Stimulated activated effector memory CD8-positive, alpha-beta T cell treated with anti-CD3 and anti-CD28 coated beads, Interleukin-12 subunit alpha, Interleukin-12 subunit beta, amount 100 ng/mL, for 72 hours (primary cell): ENCODE measurements around the gene NEK1.
A peak's percentile ranks its signal among the peaks of the same experiment; 100 is the strongest.
"Not testable (repeated sequence)": the region's sequence is repeated elsewhere in the genome, so short reads cannot be mapped to it uniquely, and the experiment has no call there.

Experiments used
- ATAC-seq: fragments of 150-1000 bp; cut with Tn5 transposase; 2 replicates; pipeline ENCODE4 v1.10.0; 2021
- DNase-seq, 2 donors: peaks; one replicate each; pipeline ENCODE4 v3.0.0; 2021 to 2022; ENCODE audit warnings: low spot score in 2 of 2
- H3K27ac Mint-ChIP-seq: one replicate; pipeline ENCODE4 v1.8.0; 2022; ENCODE audit warnings: mild to moderate bottlenecking, mixed read lengths
- H3K36me3 Mint-ChIP-seq: one replicate; pipeline ENCODE4 v1.8.0; 2022; ENCODE audit warnings: mild to moderate bottlenecking, mixed read lengths
- H3K4me1 Mint-ChIP-seq: one replicate; pipeline ENCODE4 v1.8.0; 2022; ENCODE audit warnings: mixed read lengths
- H3K4me3 Mint-ChIP-seq: one replicate; pipeline ENCODE4 v1.8.0; 2022; ENCODE audit warnings: mild to moderate bottlenecking, mixed read lengths
- H3K9me3 Mint-ChIP-seq: one replicate; pipeline ENCODE4 v1.8.0; 2022; ENCODE audit warnings: mixed read lengths

Gene NEK1

GRCh38 chr4:169640261-169640870 is 28.0 kb upstream of the NEK1 start:
- H3K27ac Mint-ChIP-seq, result no peak overlapping the region
- no peak for ATAC-seq
- no peaks in the 10 kb centered on the region for H3K9me3 Mint-ChIP-seq
- DNase-seq, result no peak
- H3K4me1 Mint-ChIP-seq, result no peaks in the 10 kb centered on the region
- peaks cover 71% of the 10 kb centered on the region for H3K36me3 Mint-ChIP-seq
- H3K4me3 Mint-ChIP-seq, result no peak overlapping the region

DNA sequence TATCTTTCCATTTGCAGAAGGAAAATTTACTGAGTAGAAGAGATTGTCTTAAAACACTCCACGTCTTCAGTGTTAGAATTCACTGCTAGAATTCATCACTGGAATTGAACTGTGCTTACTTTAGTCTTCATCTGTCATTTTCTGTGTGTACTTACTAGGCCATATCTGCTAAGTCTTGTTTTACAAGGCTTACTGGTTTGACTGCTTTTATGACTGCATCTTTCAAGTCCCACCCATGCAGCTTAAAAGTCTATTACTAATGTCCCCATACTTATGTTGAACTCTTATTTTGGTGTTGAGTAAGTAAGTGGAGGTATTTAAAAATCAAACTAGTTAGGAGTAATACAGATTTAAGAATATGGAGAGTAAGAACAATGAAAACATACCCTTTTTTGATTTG is 22.6 kb upstream of the NEK1 start:
- Mint-ChIP-seq H3K4me3 (no peak overlapping the region), H3K4me1 (peaks cover 11% of the 10 kb centered on the region), H3K27ac (no peak overlapping the region), H3K36me3 (peaks cover 41% of the 10 kb centered on the region), H3K9me3 (no peaks in the 10 kb centered on the region)
- DNase-seq, result no peak
- no peak for ATAC-seq

DNA sequence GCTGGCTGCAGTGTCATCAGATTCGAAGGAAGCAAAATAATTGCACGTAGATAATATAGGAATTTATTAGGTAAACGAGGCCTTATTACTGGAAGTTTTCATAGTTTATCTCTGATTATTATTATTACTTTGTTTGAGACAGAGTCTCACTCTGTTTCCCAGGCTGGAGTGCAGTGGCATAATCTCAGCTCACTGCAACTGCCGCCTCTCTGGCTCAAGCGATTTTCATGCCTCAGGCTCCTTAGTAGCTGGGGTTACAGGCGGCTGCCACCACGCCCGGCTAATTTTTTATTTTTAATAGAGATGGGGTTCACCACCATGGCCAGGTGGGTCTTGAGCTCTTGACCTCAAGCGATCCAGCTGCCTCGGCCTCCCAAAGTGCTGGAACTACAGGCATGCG is 20.5 kb upstream of the NEK1 start:
- Mint-ChIP-seq H3K36me3 (peaks cover 20% of the 10 kb centered on the region), H3K4me3 (no peak overlapping the region), H3K9me3 (no peaks in the 10 kb centered on the region), H3K27ac (no peak overlapping the region), H3K4me1 (peaks cover 12% of the 10 kb centered on the region)
- no peak for DNase-seq
- no peak for ATAC-seq

- ATAC-seq (no peak), DNase-seq (no peak)
- no peaks in the 10 kb centered on the region for H3K36me3 Mint-ChIP-seq
- H3K4me1 Mint-ChIP-seq, result peaks cover 35% of the 10 kb centered on the region
- no peaks in the 10 kb centered on the region for H3K9me3 Mint-ChIP-seq
- no peak overlapping the region for H3K4me3 Mint-ChIP-seq
- H3K27ac Mint-ChIP-seq, result peak overlapping the region; percentile 13
Observed at GRCh38 chr4:169630069-169630468, 17.7 kb upstream of the NEK1 start.

GRCh38 chr4:169628579-169628978 is 16.2 kb upstream of the NEK1 start:
- no peak overlapping the region for H3K4me3 Mint-ChIP-seq
- H3K4me1 Mint-ChIP-seq, result peaks cover 41% of the 10 kb centered on the region
- ATAC-seq, result no peak
- no peak overlapping the region for H3K27ac Mint-ChIP-seq
- peaks cover 3% of the 10 kb centered on the region for H3K36me3 Mint-ChIP-seq
- no peak for DNase-seq
- H3K9me3 Mint-ChIP-seq, result no peaks in the 10 kb centered on the region

GRCh38 chr4:169627307-169627706 is 14.9 kb upstream of the NEK1 start:
- H3K4me1 Mint-ChIP-seq, result peaks cover 50% of the 10 kb centered on the region
- peak overlapping the region; percentile 20 for H3K27ac Mint-ChIP-seq
- peaks cover 8% of the 10 kb centered on the region for H3K36me3 Mint-ChIP-seq
- H3K9me3 Mint-ChIP-seq, result no peaks in the 10 kb centered on the region
- no peak for ATAC-seq
- no peak for DNase-seq
- H3K4me3 Mint-ChIP-seq, result no peak overlapping the region

DNA sequence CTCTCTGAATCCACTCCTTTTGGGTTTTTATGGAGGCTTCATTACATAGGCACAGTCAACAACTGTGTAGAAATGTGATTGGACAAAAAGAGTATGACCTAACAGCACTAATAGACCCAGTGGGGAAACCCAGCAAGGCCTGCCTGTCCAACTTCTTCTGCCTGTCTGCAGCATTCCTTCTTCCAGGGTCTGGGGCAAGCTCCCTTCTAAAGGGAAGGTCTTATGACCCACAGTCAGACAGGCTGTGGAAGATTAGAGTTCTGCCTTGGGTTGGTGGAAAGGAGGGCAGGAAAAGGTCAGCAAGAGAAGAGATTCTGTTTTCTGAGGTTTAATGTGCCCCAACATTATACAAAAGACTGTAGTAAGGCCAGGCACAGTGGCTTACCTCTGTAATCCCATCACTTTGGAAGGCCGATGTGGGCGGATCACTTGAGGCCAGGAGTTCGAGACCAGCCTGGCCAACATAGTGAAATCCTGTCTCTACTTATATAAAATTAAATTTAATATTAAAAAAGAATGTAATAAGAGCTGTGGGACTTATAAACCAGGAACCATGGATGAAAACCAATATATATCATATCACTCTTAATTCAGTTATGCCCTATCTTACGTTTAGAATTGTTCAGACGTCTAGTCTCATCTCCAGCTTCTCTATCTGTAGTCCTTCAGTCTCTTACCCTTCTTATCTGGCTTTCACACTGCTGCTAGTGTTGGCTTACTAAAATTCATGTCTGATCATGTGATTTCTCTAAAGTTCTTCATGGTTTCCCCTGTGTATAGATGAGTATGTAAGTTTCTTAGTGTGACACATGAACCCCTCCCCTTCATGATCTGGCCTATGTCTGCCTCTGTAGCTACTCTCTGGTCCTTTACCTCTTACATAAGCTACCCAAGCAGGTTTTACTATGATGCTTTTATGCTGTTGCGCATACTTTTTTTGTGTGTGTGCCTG is 14.2 kb upstream of the NEK1 start:
- ATAC-seq (peak; percentile 91), DNase-seq (no peak)
- Mint-ChIP-seq H3K4me1 (peaks cover 50% of the 10 kb centered on the region), H3K27ac (peak overlapping the region; percentile 52), H3K36me3 (peaks cover 14% of the 10 kb centered on the region), H3K9me3 (no peaks in the 10 kb centered on the region), H3K4me3 (no peak overlapping the region)

GRCh38 chr4:169625886-169626285 is 13.5 kb upstream of the NEK1 start:
- Mint-ChIP-seq H3K4me3 (no peak overlapping the region), H3K4me1 (peaks cover 50% of the 10 kb centered on the region), H3K9me3 (no peaks in the 10 kb centered on the region), H3K27ac (peak overlapping the region; percentile 52), H3K36me3 (peaks cover 15% of the 10 kb centered on the region)
- DNase-seq, result no peak
- ATAC-seq, result no peak

DNA sequence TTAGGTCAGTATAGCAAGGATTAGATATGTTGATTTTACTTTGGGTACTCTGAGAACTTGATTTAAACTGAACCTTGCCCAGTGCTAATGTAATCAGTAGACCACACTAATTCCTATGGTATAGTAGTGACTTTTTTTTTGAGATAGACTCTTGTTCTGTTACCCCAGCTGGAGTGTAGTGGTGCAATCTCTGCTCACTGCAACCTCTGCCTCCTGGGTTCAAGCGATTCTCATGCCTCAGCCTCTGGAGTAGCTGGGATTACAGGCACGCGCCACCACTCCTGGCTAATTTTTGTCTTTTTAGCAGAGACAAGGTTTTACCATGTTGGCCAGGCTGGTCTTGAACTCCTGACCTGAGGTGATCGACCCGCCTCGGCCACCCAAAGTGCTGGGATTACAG is 11.6 kb upstream of the NEK1 start:
- Mint-ChIP-seq H3K4me1 (peaks cover 55% of the 10 kb centered on the region), H3K4me3 (peak overlapping the region; percentile 93), H3K36me3 (peaks cover 26% of the 10 kb centered on the region)
- not testable (repeated sequence) for ATAC-seq, DNase-seq, H3K9me3 Mint-ChIP-seq, H3K27ac Mint-ChIP-seq

DNA sequence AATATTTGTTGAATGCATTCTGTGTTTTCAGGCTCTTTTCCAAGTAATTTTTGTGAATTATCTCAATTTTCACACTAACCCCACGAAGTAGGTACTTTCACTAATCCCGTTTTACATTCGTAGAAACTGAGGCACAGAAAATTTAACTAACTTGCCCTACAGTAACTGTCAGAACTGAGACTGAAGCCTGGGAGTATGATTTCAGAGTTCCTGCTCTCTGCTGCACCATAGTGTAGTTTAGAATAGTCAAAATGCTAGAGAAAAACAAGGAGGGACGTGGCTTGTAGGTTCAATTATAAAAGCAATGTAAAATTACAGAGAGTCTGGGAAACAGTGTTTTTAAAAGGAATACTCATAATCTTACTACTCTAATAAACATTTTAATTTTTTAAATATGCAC is 10.2 kb upstream of the NEK1 start:
- peak overlapping the region; percentile 93 for H3K4me3 Mint-ChIP-seq
- peaks cover 66% of the 10 kb centered on the region for H3K4me1 Mint-ChIP-seq
- DNase-seq (no peak), ATAC-seq (no peak)
- H3K36me3 Mint-ChIP-seq, result peaks cover 26% of the 10 kb centered on the region
- no peaks in the 10 kb centered on the region for H3K9me3 Mint-ChIP-seq
- peak overlapping the region; percentile 98 for H3K27ac Mint-ChIP-seq

- peaks cover 60% of the 10 kb centered on the region for H3K4me1 Mint-ChIP-seq
- DNase-seq (no peak), ATAC-seq (peak; percentile 50)
- peak overlapping the region; percentile 93 for H3K4me3 Mint-ChIP-seq
- peak overlapping the region; percentile 98 for H3K27ac Mint-ChIP-seq
- peaks cover 26% of the 10 kb centered on the region for H3K36me3 Mint-ChIP-seq
- H3K9me3 Mint-ChIP-seq, result no peaks in the 10 kb centered on the region
Observed at GRCh38 chr4:169621731-169622492, 9.5 kb upstream of the NEK1 start.

GRCh38 chr4:169620880-169621248 is 8.5 kb upstream of the NEK1 start:
- peak in 1 of 2 donors; percentile 59 for DNase-seq
- Mint-ChIP-seq H3K9me3 (no peaks in the 10 kb centered on the region), H3K27ac (peak overlapping the region; percentile 98), H3K4me1 (peaks cover 52% of the 10 kb centered on the region), H3K36me3 (peaks cover 26% of the 10 kb centered on the region), H3K4me3 (peak overlapping the region; percentile 93)
- ATAC-seq, result no peak

GRCh38 chr4:169619958-169620879 is 7.8 kb upstream of the NEK1 start, which contains the start of gene CLCN3:
Gene CLCN3 (plus strand): TSS chr4:169620578. CDS start chr4:169635929, 15,351 bp downstream.
- peak within 1 kb of the TSS; percentile 98 for H3K27ac Mint-ChIP-seq
- peak; percentile 81 to 94 for DNase-seq
- peak; percentile 90 for ATAC-seq
- peaks cover 52% of the 10 kb centered on the region for H3K4me1 Mint-ChIP-seq
- H3K9me3 Mint-ChIP-seq, result no peaks in the 10 kb centered on the region
- peak within 1 kb of the TSS; percentile 93 for H3K4me3 Mint-ChIP-seq
- H3K36me3 Mint-ChIP-seq, result peaks cover 26% of the 10 kb centered on the region

DNA sequence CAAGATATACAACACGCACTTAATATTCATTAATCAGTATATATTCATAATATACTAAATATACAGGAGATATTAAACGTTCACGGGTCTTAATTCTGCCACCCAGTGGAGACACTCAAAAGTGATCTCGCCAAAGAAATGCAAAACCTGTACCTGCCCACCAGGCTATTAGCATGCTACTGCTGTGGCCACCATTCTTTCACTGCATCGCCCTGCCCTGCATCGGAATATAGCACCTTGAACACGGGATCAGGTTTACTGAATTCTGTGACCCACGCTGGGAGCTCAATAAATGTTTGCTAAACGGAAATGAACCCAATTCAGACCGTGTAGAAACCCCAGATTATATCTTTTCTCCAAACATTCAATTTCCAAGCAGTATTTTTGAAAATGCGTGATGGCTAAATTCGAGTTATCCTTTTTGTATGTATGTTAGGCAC is 7.2 kb upstream of the NEK1 start:
- peaks cover 26% of the 10 kb centered on the region for H3K36me3 Mint-ChIP-seq
- ATAC-seq (peak; percentile 40), DNase-seq (peak in 1 of 2 donors; percentile 69)
- H3K27ac Mint-ChIP-seq, result peak overlapping the region; percentile 98
- H3K4me1 Mint-ChIP-seq, result peaks cover 48% of the 10 kb centered on the region
- H3K9me3 Mint-ChIP-seq, result no peaks in the 10 kb centered on the region
- H3K4me3 Mint-ChIP-seq, result peak overlapping the region; percentile 93
